Lower leg skin (tissue), 4 donors: ENCODE data around the gene GLOD4. TPM values are rescaled to one million over a fixed set of nuclear protein-coding genes. Genes with fewer than 3 reads are reported as not detected.

Experiments used
- DNase-seq, 2 donors: peaks; one replicate each; pipeline ENCODE4 v3.0.0-alpha.2; 2019; ENCODE audit warnings: low spot score in 2 of 2
- H3K4me3 ChIP-seq: fragments of 200-600 bp; sonication (generic); 2 replicates; pipeline ENCODE4 v1.5.1; 2017; ENCODE audit warnings: mild to moderate bottlenecking, low read depth; ENCODE audit not compliant: poor library complexity, severe bottlenecking
- CTCF ChIP-seq, 3 donors: fragments of 450-650 bp; IDR thresholded peaks; one replicate each; pipeline ENCODE4 v1.5.1; 2016; ENCODE audit warnings: antibody characterized with exemption in 3 of 3, mild to moderate bottlenecking in 3 of 3, moderate library complexity in 2 of 3
- POLR2A ChIP-seq, 2 donors: fragments of 450-650 bp; IDR thresholded peaks; one replicate each; pipeline ENCODE4 v1.6.1; 2016 to 2017; ENCODE audit warnings: antibody characterized with exemption in 2 of 2, mild to moderate bottlenecking in 1 of 2, moderate library complexity in 1 of 2
- WGBS, 2 donors: methylation state at CpG; one replicate each; pipeline ENCODE4 v1.1.5; 2018; 5-methylcytosine and 5-hydroxymethylcytosine counted together
- intact Hi-C: fragments of 100-400 bp; cut with DNase I; formaldehyde crosslinking; loops from one replicate; pipeline ENCODE4 v1.15.0; 2023; ENCODE audit warnings: low total_unique reads
- total RNA-seq, 4 donors: library from RNA; depleted of rRNA; stranded (reverse); fragments of >200 nt; gene quantifications; one replicate each; pipeline ENCODE4 v1.1.0, GENCODE V29; 2016

GLOD4 gene
- total RNA-seq, 4 donors from 2014 or later = 69.7 to 99.5 (median 84.0) TPM

DNA sequence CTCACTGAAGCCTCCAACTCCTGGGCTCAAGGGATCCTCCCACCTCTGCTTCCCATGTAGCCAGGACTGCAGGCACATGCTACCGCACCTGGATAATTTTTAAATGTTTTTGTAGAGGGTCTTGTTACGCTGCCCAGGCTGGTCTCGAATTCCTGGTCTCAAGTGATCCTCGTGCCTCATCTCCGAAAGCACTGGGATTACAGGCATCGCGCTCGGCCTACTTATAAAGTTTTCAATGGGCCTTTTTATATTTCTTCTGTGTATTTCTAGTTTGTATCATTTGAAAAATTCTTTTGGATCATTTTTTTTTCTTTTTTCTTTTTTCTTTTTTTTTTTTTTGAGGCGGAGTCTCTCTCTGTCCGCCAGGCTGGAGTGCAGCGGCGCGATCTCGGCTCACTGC lies 57.0 kb downstream of the GLOD4 start:
- TF ChIP-seq CTCF (IDR thresholded peaks at IDR 0.05) (no peak), POLR2A (IDR thresholded peaks at IDR 0.05) (no peak)
- H3K4me3 ChIP-seq = no peak overlapping the region
- WGBS, 2 donors = 97 to 98% methylated on average over 14 of the region's 14 CpGs
- DNase-seq = no peak
- intact Hi-C loops = no loop called here

DNA sequence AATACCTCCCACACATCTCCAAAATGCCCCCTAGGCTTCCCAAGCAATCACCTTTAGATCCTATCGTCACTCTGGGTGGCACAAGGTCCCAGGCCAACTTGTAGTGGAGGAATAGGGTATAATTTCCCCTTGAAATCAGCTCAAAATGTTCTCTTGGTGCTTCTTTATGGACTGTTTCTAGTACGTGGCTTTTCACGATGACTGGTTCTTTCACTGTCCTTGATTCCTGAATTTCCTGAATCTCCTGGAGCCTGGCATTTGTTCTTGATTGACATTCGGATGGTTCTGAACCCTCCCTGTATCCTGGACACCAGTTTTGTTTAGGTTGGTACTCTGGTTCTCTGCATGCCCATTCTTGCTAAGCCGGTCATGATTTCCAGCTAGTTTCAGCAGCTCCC lies 60.5 kb downstream of the GLOD4 start:
- no peak for DNase-seq
- intact Hi-C loops = no loop called here
- H3K4me3 ChIP-seq = no peak overlapping the region
- TF ChIP-seq POLR2A (IDR thresholded peaks at IDR 0.05) = no peak
- WGBS, 2 donors = 41 to 52% methylated on average over 5 of the region's 5 CpGs

- H3K4me3 ChIP-seq = no peak overlapping the region
- DNase-seq = no peak
- TF ChIP-seq CTCF (IDR thresholded peaks at IDR 0.05) (no peak), POLR2A (IDR thresholded peaks at IDR 0.05) (no peak)
- 47 to 63% methylated on average over 13 of the region's 13 CpGs for WGBS, 2 donors
- intact Hi-C loops = no loop called here
Measured at GRCh38 chr17:720706-721539, 61.2 kb downstream of the GLOD4 start.

- intact Hi-C loops = no loop called here
- WGBS, 2 donors = 81 to 83% methylated on average over 5 of the region's 5 CpGs
- no peak for DNase-seq
- TF ChIP-seq POLR2A (IDR thresholded peaks at IDR 0.05) (no peak), CTCF (IDR thresholded peaks at IDR 0.05) (no peak)
- no peak overlapping the region for H3K4me3 ChIP-seq
Measured at GRCh38 chr17:718075-718474, 64.0 kb downstream of the GLOD4 start.

Other genes starting within 250 kb of the GLOD4 start
- gene VPS53, start 67.4 kb downstream of the GLOD4 start, total RNA-seq = 10 to 100 TPM; 25.6 to 44.2 (median 29.4) TPM
- 100 to 1,000 TPM in 1 of 4 donors, 10 to 100 TPM in 3; 75.2 to 111 (median 78.8) TPM for gene TLCD3A, start 49.7 kb downstream of the GLOD4 start, total RNA-seq
- gene GEMIN4, start 30.0 kb downstream of the GLOD4 start, total RNA-seq = 10 to 100 TPM; 27.7 to 48.3 (median 37.7) TPM
- 10 to 100 TPM; 28.9 to 44.9 (median 35.8) TPM for gene MRM3, start 73 bp upstream of the GLOD4 start, total RNA-seq
- gene NXN, start 197.5 kb upstream of the GLOD4 start, total RNA-seq = 10 to 100 TPM; 11.3 to 51.6 (median 31.8) TPM
- gene TIMM22, start 214.8 kb upstream of the GLOD4 start, total RNA-seq = 10 to 100 TPM; 11.7 to 15.7 (median 13.9) TPM